ENCODE data around the gene ITPR1. TPM values are rescaled to one million over a fixed set of nuclear protein-coding genes. Genes with fewer than 3 reads are reported as not detected.

The ITPR1 gene
- total RNA-seq, 1 experiment from 2014 or later, result 48.5 TPM

- CTCF ChIA-PET, result interaction anchor here (0.6 to 0.7 kb wide), 2 partner anchors 48 to 51 kb away, joined by 3 to 7 read pairs; no protein-coding TSS in a partner anchor
- ATAC-seq, result no peak
- H3K79me2 ChIP-seq (ENCODE audit: low read length), result no peaks in the 10 kb centered on the region
These were observed 69.4 kb downstream of the ITPR1 start for GRCh38 chr3:4562595-4562994.

DNA sequence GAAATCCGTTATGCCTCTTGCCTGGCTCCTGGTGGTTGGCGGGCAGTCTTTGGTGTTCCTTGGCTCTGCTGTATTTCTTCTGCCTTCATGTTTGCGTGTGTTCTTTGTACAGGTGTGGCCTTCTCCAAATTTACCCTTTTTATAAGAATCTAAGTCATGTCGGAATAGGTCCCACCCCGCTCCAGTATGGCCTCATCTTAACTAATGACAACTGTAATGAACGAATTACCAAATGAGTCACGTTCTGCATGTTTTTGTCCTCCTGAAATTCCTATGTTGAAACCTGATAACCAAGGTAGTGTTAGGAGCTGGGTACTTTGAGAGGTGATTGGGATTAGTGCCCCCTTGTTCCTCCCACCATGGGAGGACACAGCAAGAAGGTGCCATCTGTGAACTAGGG lies 71.1 kb downstream of the ITPR1 start:
- CTCF ChIA-PET, result no interaction called here
- no peak for ATAC-seq
- H3K9ac ChIP-seq (ENCODE audit: low read length), result no peak overlapping the region
- peaks cover 5% of the 10 kb centered on the region for H3F3A ChIP-seq (ENCODE audit: low read length, unreplicated experiment)
- peaks cover 50% of the 10 kb centered on the region for H3K4me1 ChIP-seq (ENCODE audit: insufficient read depth, low read length)
- H3K9me2 ChIP-seq (replicated peaks; ENCODE audit: low read length), result no peaks in the 10 kb centered on the region
- POLR2A ChIA-PET (ENCODE audit: unreplicated experiment), result no interaction called here
- H3K36me3 ChIP-seq (ENCODE audit: low read depth, low read length), result no peaks in the 10 kb centered on the region
- no peaks in the 10 kb centered on the region for H3K27me3 ChIP-seq (ENCODE audit: low read length)
- no peak overlapping the region for H3K4me2 ChIP-seq (ENCODE audit: low read length)
- intact Hi-C loops (cut with micrococcal nuclease), result no loop called here
- no peak for TF ChIP-seq EZH2phosphoT487 (IDR thresholded peaks at IDR 0.05; ENCODE audit: borderline replicate concordance, low read length)
- no peak for TF ChIP-seq EZH2 (IDR thresholded peaks at IDR 0.05; ENCODE audit: low read length, unreplicated experiment)
- TF ChIP-seq, protein P1, sequence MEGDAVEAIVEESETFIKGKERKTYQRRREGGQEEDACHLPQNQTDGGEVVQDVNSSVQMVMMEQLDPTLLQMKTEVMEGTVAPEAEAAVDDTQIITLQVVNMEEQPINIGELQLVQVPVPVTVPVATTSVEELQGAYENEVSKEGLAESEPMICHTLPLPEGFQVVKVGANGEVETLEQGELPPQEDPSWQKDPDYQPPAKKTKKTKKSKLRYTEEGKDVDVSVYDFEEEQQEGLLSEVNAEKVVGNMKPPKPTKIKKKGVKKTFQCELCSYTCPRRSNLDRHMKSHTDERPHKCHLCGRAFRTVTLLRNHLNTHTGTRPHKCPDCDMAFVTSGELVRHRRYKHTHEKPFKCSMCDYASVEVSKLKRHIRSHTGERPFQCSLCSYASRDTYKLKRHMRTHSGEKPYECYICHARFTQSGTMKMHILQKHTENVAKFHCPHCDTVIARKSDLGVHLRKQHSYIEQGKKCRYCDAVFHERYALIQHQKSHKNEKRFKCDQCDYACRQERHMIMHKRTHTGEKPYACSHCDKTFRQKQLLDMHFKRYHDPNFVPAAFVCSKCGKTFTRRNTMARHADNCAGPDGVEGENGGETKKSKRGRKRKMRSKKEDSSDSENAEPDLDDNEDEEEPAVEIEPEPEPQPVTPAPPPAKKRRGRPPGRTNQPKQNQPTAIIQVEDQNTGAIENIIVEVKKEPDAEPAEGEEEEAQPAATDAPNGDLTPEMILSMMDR (conservative IDR thresholded peaks at IDR 0.05; ENCODE audit: low read depth, low read length), result no peak
- H4K20me1 ChIP-seq (ENCODE audit: low read length), result no peaks in the 10 kb centered on the region
- no peak for DNase-seq
- no peak overlapping the region for H2AFZ ChIP-seq (ENCODE audit: low read length)
- BruUV-seq (replicated peaks), result no TSS peak
- H3K27ac ChIP-seq (ENCODE audit: low read length), result no peak overlapping the region
- H3K79me2 ChIP-seq (ENCODE audit: low read length), result no peaks in the 10 kb centered on the region
- no peak overlapping the region for H3K4me3 ChIP-seq (ENCODE audit: low read length)
- no peaks in the 10 kb centered on the region for H3K9me3 ChIP-seq (ENCODE audit: low read length)

More at GRCh38 chr3:4562595-4562994, 69.4 kb downstream of the ITPR1 start:
- TF ChIP-seq, protein P1 (conservative IDR thresholded peaks at IDR 0.05; ENCODE audit: low read depth, low read length), result no peak
- TF ChIP-seq EZH2phosphoT487 (IDR thresholded peaks at IDR 0.05; ENCODE audit: borderline replicate concordance, low read length), result no peak
- no peak for TF ChIP-seq EZH2 (IDR thresholded peaks at IDR 0.05; ENCODE audit: low read length, unreplicated experiment)
- H3K36me3 ChIP-seq (ENCODE audit: low read depth, low read length), result no peaks in the 10 kb centered on the region
- no peak overlapping the region for H2AFZ ChIP-seq (ENCODE audit: low read length)
- POLR2A ChIA-PET (ENCODE audit: unreplicated experiment), result no interaction called here
- H3K27me3 ChIP-seq (ENCODE audit: low read length), result no peaks in the 10 kb centered on the region
- no TSS peak for BruUV-seq (replicated peaks)
- no peak overlapping the region for H3K4me2 ChIP-seq (ENCODE audit: low read length)
- no peak for DNase-seq
- no peaks in the 10 kb centered on the region for H4K20me1 ChIP-seq (ENCODE audit: low read length)
- no peaks in the 10 kb centered on the region for H3K9me2 ChIP-seq (replicated peaks; ENCODE audit: low read length)
- peaks cover 5% of the 10 kb centered on the region for H3F3A ChIP-seq (ENCODE audit: low read length, unreplicated experiment)
- H3K27ac ChIP-seq (ENCODE audit: low read length), result no peak overlapping the region
- intact Hi-C loops (cut with micrococcal nuclease), result no loop called here
- no peak overlapping the region for H3K9ac ChIP-seq (ENCODE audit: low read length)
- H3K9me3 ChIP-seq (ENCODE audit: low read length), result no peaks in the 10 kb centered on the region
- H3K4me3 ChIP-seq (ENCODE audit: low read length), result no peak overlapping the region
- peaks cover 50% of the 10 kb centered on the region for H3K4me1 ChIP-seq (ENCODE audit: insufficient read depth, low read length)

GRCh38 chr3:4564928-4565586 lies 71.9 kb downstream of the ITPR1 start:
- intact Hi-C loops (cut with micrococcal nuclease), result loop anchor here (5.0 kb wide), 2 partner anchors 213 to 228 kb away; no protein-coding TSS in a partner anchor
- Histone ChIP-seq H3K27ac (ENCODE audit: low read length) (peak overlapping the region; percentile 87), H3K27me3 (ENCODE audit: low read length) (no peaks in the 10 kb centered on the region), H3K4me3 (ENCODE audit: low read length) (no peak overlapping the region), H3F3A (ENCODE audit: low read length, unreplicated experiment) (peaks cover 5% of the 10 kb centered on the region), H3K4me2 (ENCODE audit: low read length) (peak overlapping the region; percentile 74), H3K9me2 (replicated peaks; ENCODE audit: low read length) (no peaks in the 10 kb centered on the region), H3K79me2 (ENCODE audit: low read length) (no peaks in the 10 kb centered on the region), H3K9me3 (ENCODE audit: low read length) (no peaks in the 10 kb centered on the region), H2AFZ (ENCODE audit: low read length) (no peak overlapping the region), H3K9ac (ENCODE audit: low read length) (no peak overlapping the region), H3K4me1 (ENCODE audit: insufficient read depth, low read length) (peaks cover 50% of the 10 kb centered on the region), H3K36me3 (ENCODE audit: low read depth, low read length) (no peaks in the 10 kb centered on the region), H4K20me1 (ENCODE audit: low read length) (no peaks in the 10 kb centered on the region)
- POLR2A ChIA-PET (ENCODE audit: unreplicated experiment), result no interaction called here
- CTCF ChIA-PET, result interaction anchor here (1.5 kb wide), 1 partner anchor 214 kb away, joined by 3 read pairs; no protein-coding TSS in a partner anchor
- no peak for TF ChIP-seq EZH2phosphoT487 (IDR thresholded peaks at IDR 0.05; ENCODE audit: borderline replicate concordance, low read length)
- DNase-seq (peak; percentile 38), ATAC-seq (no peak)
- no TSS peak for BruUV-seq (replicated peaks)
